Keratinocyte (primary cell): ENCODE data around the gene LRIT2. TPM values are rescaled to one million over a fixed set of nuclear protein-coding genes. Genes with fewer than 3 reads are reported as not detected.

Experiments
- DNase-seq: peaks from one replicate; pipeline ENCODE4 v3.0.0-alpha.2; 2011; ENCODE audit warnings: low read depth, missing footprints, low spot score
- FAIRE-seq: peaks from 2 replicates; lab custom pipeline; 2011; peaks lifted over from hg19 to GRCh38; lab: Jason Lieb, UNC
- H2AFZ ChIP-seq: 2 replicates; pipeline ENCODE4 v1.6.0; 2012; ENCODE audit warnings: low read length, control low read depth, inconsistent platforms; ENCODE audit not compliant: control insufficient read depth
- H3K27ac ChIP-seq: 2 replicates; pipeline ENCODE4 v1.5.1; 2011; ENCODE audit warnings: low read length; ENCODE audit not compliant: control insufficient read depth, insufficient read depth
- H3K27me3 ChIP-seq: 3 replicates; pipeline ENCODE4 v1.6.0; 2011; ENCODE audit warnings: low read length; ENCODE audit not compliant: control insufficient read depth, insufficient read depth; ENCODE audit errors: extremely low read depth
- H3K36me3 ChIP-seq, 2 experiments: 2 replicates in 1 of 2; 3 replicates in 1 of 2; pipeline ENCODE4 v1.5.1; 2011; ENCODE audit warnings: low read length in 2 of 2, mild to moderate bottlenecking in 1 of 2; ENCODE audit not compliant: control insufficient read depth in 2 of 2, insufficient read depth in 2 of 2; ENCODE audit errors: extremely low read depth in 1 of 2
- H3K4me1 ChIP-seq: 3 replicates; pipeline ENCODE4 v1.5.1; 2011; ENCODE audit warnings: low read length; ENCODE audit not compliant: control insufficient read depth, insufficient read depth; ENCODE audit errors: extremely low read depth
- H3K4me2 ChIP-seq: 3 replicates; pipeline ENCODE4 v1.6.0; 2011; ENCODE audit warnings: low read depth, low read length; ENCODE audit not compliant: control insufficient read depth, insufficient read depth; ENCODE audit errors: extremely low read depth
- H3K4me3 ChIP-seq, 3 experiments: fragments of 200-600 bp in 1 of 3; sonication (generic) in 1 of 3; 2 replicates in 2 of 3; 3 replicates in 1 of 3; pipeline ENCODE4 v1.5.1; 2011 to 2016; ENCODE audit warnings: low read length in 3 of 3, mild to moderate bottlenecking in 3 of 3, control low read depth in 2 of 3, inconsistent platforms in 1 of 3, low read depth in 1 of 3, mixed read lengths in 1 of 3, mixed run types in 1 of 3, moderate library complexity in 1 of 3; ENCODE audit not compliant: control insufficient read depth in 2 of 3, insufficient read depth in 2 of 3; ENCODE audit errors: extremely low read depth in 1 of 3
- H3K79me2 ChIP-seq: 2 replicates; pipeline ENCODE4 v1.6.0; 2012; ENCODE audit warnings: low read length; ENCODE audit not compliant: control insufficient read depth, insufficient read depth
- H3K9ac ChIP-seq: 3 replicates; pipeline ENCODE4 v1.6.0; 2011; ENCODE audit warnings: low read length; ENCODE audit not compliant: control insufficient read depth, insufficient read depth; ENCODE audit errors: extremely low read depth
- H3K9me1 ChIP-seq: 3 replicates; pipeline ENCODE4 v1.6.0; 2011; ENCODE audit warnings: low read length; ENCODE audit not compliant: control insufficient read depth, insufficient read depth; ENCODE audit errors: extremely low read depth
- H3K9me3 ChIP-seq: 2 replicates; pipeline ENCODE4 v1.5.1; 2012; ENCODE audit warnings: low read depth, low read length; ENCODE audit not compliant: control insufficient read depth
- H4K20me1 ChIP-seq: 3 replicates; pipeline ENCODE4 v1.6.0; 2011; ENCODE audit warnings: low read length; ENCODE audit not compliant: control insufficient read depth, insufficient read depth; ENCODE audit errors: extremely low read depth
- EZH2 ChIP-seq: IDR thresholded peaks from one replicate; pipeline ENCODE4 v1.6.1; 2012; ENCODE audit warnings: inconsistent platforms, mild to moderate bottlenecking, low read length, moderate library complexity
- dilution Hi-C: fragments of 300-500 bp; cut with MboI; formaldehyde crosslinking; loops from one replicate; pipeline ENCODE4 v1.7.0; 2020; ENCODE audit warnings: low sequenced_read_pairs; ENCODE audit not compliant: extremely low pct_ligation_motif_present
- polyA plus RNA-seq, 5 experiments: library from polyadenylated mRNA; depleted of rRNA in 3 of 5; stranded (reverse) in 3 of 5; stranded (forward) in 1 of 5; unstranded in 1 of 5; fragments of >200 nt; gene quantifications; 1 replicate in 1 of 5; 2 replicates in 3 of 5; 3 replicates in 1 of 5; pipeline versions ENCODE4 v1.2.1 to v1.2.3, GENCODE V29; 2011 to 2012; ENCODE audit warnings: missing spikeins in 2 of 5, low read depth in 1 of 5, low replicate concordance in 1 of 5
- TF ChIP-seq, protein P1 (sequence below), 3 experiments: IDR thresholded peaks in 1 of 3; conservative IDR thresholded peaks in 1 of 3; optimal IDR thresholded peaks in 1 of 3; 2 replicates in 2 of 3; 3 replicates in 1 of 3; pipeline versions ENCODE3 to v1.5.1; 2011; ENCODE audit warnings: low read length in 3 of 3, mild to moderate bottlenecking in 3 of 3, moderate library complexity in 2 of 3, control low read depth in 1 of 3, inconsistent platforms in 1 of 3; ENCODE audit not compliant: insufficient read depth in 2 of 3; ENCODE audit errors: extremely low read depth in 1 of 3

The LRIT2 gene
- polyA plus RNA-seq, 1 donor (not counting 4 experiments of a cell fraction or from before 2014, with no cell fraction given) = not detected

DNA sequence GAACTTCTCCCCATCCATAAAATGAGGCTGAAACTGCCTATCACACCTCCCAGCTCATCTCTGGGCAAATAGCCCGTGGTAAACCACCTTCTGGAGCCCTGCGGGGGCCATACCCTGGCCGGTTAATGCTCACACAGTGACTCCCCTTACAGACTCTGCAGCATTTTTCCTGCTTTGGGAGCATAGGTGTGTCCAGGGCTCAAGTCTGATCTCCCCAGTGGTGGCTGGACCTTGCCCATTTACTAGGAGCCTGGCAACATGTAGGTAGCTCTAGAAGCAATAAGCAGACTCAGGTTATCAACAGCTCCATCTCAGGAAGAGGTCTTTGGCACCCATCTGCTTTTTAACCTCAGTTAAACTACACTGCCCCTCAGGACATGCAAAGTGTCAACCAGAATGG lies 36.5 kb downstream of the LRIT2 start:
- Histone ChIP-seq H3K4me1 (peaks cover 8% of the 10 kb centered on the region), H3K4me2 (no peak overlapping the region), H3K9me3 (no peaks in the 10 kb centered on the region), H3K27me3 (peaks cover 6% of the 10 kb centered on the region), H3K9ac (no peak overlapping the region), H4K20me1 (no peaks in the 10 kb centered on the region), H3K27ac (no peak overlapping the region), H3K4me3 (no peak overlapping the region), H3K9me1 (no peaks in the 10 kb centered on the region), H3K36me3 (no peaks in the 10 kb centered on the region), H2AFZ (no peak overlapping the region), H3K79me2 (no peaks in the 10 kb centered on the region)
- no peak for FAIRE-seq
- dilution Hi-C loops = no loop called here
- no peak for DNase-seq
- no peak for TF ChIP-seq EZH2
- TF ChIP-seq, protein P1, sequence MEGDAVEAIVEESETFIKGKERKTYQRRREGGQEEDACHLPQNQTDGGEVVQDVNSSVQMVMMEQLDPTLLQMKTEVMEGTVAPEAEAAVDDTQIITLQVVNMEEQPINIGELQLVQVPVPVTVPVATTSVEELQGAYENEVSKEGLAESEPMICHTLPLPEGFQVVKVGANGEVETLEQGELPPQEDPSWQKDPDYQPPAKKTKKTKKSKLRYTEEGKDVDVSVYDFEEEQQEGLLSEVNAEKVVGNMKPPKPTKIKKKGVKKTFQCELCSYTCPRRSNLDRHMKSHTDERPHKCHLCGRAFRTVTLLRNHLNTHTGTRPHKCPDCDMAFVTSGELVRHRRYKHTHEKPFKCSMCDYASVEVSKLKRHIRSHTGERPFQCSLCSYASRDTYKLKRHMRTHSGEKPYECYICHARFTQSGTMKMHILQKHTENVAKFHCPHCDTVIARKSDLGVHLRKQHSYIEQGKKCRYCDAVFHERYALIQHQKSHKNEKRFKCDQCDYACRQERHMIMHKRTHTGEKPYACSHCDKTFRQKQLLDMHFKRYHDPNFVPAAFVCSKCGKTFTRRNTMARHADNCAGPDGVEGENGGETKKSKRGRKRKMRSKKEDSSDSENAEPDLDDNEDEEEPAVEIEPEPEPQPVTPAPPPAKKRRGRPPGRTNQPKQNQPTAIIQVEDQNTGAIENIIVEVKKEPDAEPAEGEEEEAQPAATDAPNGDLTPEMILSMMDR (optimal IDR thresholded peaks at IDR 0.05 in 1 of 3, IDR thresholded peaks at IDR 0.05 in 1 of 3, conservative IDR thresholded peaks at IDR 0.05 in 1 of 3; ENCODE audit: extremely low read depth in 1 of 3, insufficient read depth in 2 of 3, low read length in 3 of 3) = no peak

DNA sequence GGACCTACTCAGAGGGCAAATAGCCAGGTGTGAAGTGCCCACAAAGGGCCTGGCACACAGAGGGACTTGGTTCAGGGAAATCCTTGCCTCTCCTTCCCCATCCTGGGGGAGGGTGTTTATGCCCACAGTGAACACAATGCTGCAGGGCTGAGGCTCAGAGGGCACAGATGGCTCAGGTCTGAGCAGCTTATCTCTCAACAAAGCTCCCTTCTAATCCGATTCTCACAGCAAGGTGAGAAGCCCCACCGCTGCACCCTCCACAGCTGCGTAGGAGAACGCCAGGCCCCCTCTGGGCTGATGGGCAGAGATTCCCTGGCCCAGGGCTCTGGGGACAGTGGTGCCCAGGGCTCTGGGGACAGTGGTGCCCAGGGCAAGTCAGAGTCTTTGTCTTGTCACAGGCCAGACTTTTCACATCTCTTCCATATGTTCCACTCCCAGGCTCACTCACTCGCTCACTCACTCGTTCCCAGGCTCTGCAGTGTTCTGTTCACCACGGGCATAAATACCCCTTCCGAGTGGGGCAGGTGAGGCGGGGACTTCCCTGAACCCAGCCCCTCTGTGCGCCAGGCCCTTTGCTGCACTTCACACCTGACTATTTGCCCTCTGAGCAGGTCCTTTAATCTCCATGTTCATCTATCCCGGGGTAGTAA lies 39.7 kb downstream of the LRIT2 start:
- Histone ChIP-seq H3K4me1 (no peaks in the 10 kb centered on the region), H2AFZ (no peak overlapping the region), H3K9ac (no peak overlapping the region), H3K9me1 (no peaks in the 10 kb centered on the region), H3K79me2 (no peaks in the 10 kb centered on the region), H3K36me3 (no peaks in the 10 kb centered on the region), H3K27me3 (no peaks in the 10 kb centered on the region), H3K9me3 (no peaks in the 10 kb centered on the region), H3K27ac (no peak overlapping the region), H3K4me3 (no peak overlapping the region), H4K20me1 (no peaks in the 10 kb centered on the region), H3K4me2 (no peak overlapping the region)
- FAIRE-seq = no peak
- dilution Hi-C loops = no loop called here
- DNase-seq = no peak
- no peak for TF ChIP-seq EZH2
- TF ChIP-seq, protein P1 (optimal IDR thresholded peaks at IDR 0.05 in 1 of 3, IDR thresholded peaks at IDR 0.05 in 1 of 3, conservative IDR thresholded peaks at IDR 0.05 in 1 of 3; ENCODE audit: extremely low read depth in 1 of 3, insufficient read depth in 2 of 3, low read length in 3 of 3) = no peak
